ENCODE data around the gene CHST11.
"Not testable (repeated sequence)": the region's sequence is repeated elsewhere in the genome, so short reads cannot be mapped to it uniquely, and the experiment has no call there.

The CHST11 gene

DNA sequence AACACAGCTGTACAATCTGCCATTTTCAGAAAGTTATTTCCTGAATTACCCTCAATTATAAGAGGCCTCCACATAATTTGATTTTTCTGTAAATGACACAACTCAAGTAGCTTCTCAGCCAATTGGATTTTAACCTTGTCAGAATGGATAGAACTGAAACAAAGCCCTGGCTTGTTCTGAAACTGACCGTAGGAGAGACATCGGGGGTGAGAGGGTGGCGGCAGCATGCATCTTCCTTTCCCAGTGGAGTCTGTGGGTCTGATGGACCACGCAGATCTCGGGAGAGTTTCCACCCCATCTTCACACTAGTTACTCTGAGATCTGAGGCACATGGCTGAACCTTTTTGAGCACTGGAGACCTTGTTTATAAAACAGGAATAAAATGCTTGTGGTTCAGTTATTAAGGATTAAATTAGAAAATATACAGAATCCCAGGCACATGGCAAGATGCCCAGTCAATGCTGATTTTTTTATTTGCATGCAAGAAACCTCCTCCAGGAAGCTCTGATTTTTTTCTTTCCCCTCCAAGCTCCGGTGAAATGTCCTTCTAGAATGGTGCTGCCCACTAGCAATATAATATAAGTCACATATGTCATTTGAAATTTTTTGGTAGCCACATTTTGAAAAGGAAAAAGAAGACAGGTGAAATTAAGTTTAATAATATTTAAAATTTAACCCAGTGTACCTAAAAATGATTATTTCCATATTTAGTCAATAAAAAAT, 153.9 kb downstream of the CHST11 start:
- DNase-seq: no peak

DNA sequence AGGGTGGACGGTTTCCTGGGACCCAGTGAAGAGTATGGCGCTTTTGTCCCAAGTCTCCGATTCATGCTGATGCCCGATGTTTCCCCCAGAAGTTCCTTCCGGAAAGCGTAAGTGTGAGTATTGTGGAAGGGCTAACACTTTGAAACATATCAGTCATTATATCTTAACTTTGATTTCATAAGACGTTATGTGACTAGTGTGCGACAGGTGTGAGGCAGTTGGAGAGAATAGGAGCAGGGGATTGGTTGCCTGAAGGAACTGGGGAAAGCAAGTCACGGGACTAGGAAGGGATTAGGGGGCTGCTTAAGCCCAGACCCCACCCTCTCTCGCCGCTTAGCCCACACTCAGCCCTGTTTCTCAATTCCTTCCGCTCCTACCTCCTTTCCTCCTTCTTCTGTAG, 154.9 kb downstream of the CHST11 start:
- DNase-seq: no peak

DNA sequence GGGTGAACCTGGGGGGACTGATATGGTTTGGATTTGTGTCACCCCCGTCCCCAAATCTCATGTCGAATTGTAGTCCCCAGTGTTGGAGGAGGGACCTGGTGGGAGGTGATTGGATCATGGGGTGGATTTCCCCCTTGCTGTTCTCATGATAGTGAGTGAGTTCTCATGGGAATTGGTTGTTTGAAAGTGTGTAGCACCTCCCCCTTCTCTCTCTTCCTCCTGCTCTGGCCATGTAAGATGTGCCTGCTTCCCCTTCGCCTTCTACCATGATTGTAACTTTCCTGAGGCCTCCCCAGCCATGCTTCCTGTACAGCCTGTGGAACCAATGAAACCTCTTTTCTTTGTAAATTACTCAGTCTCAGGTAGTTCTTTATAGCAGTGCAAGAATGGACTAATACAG, 156.6 kb downstream of the CHST11 start:
- not testable (repeated sequence) for DNase-seq

- DNase-seq: no peak
These were observed 158.4 kb downstream of the CHST11 start for GRCh38 chr12:104615048-104615561.

DNA sequence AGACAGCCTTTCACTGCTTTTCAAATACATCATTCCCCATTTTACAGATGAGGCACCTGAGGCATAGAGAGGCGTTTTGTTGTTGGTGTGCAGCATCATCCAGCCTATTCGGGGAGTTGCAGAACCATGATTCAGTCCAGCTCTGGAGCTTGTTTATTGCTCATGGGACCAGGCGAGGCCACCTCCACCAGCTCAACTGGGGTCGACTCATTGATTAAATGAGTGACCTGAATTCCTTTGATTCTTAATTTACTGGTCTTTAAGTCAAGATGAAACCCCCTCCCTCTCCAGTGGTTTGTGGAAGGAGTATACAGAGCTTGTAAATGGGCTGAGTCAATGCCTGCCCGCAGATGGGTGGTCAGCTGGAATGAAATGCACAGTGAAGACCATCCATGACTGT, 161.9 kb downstream of the CHST11 start:
- no peak for DNase-seq

GRCh38 chr12:104619305-104619704, 162.6 kb downstream of the CHST11 start:
- no peak for DNase-seq

GRCh38 chr12:104620837-104621531, 164.2 kb downstream of the CHST11 start:
- DNase-seq: no peak

DNA sequence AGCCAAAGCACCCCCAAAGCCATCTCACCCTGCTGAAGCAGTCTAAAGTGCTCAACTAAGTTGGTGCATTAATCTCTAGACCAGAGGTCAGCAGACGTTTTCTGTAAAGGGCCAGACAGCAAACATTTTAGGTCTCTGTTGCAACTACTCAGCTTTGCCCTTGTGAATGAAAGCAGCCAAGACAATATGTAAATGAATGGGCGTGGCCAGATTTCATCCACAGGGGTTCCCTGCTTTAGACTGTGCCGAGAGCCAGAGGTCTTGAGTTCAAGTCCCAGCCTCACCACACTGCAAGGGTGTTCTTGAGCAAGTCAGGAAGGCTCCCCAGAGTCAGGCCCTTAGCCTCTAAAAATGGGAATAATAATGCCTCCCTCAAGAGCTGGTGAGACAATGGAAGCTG, 166.2 kb downstream of the CHST11 start:
- no peak for DNase-seq

DNA sequence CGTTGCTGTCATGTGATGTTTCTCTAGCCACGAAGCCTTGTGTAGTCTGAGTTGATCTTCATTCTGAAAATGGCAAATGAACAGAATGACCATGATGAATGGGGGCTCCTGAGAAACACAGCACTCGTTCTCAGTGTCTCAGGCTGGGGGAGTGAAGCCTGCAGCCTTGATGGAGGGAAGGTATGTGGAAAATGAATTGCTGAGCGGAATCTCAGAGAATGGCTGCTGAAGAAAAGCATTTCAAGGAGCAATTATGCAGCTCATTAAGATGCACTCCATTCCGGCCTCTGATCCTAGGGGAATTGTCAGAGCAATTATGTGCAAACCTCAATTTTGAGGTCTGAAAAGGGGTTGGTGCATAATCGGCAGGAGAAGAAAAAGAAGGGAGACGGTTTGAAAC, 167.1 kb downstream of the CHST11 start:
- no peak for DNase-seq

- DNase-seq: no peak
These were observed 167.8 kb downstream of the CHST11 start for GRCh38 chr12:104624529-104624928.

GRCh38 chr12:104626069-104626837, 169.5 kb downstream of the CHST11 start:
- peak; percentile 82 for DNase-seq

GRCh38 chr12:104627231-104627989, 170.7 kb downstream of the CHST11 start:
- no peak for DNase-seq

DNA sequence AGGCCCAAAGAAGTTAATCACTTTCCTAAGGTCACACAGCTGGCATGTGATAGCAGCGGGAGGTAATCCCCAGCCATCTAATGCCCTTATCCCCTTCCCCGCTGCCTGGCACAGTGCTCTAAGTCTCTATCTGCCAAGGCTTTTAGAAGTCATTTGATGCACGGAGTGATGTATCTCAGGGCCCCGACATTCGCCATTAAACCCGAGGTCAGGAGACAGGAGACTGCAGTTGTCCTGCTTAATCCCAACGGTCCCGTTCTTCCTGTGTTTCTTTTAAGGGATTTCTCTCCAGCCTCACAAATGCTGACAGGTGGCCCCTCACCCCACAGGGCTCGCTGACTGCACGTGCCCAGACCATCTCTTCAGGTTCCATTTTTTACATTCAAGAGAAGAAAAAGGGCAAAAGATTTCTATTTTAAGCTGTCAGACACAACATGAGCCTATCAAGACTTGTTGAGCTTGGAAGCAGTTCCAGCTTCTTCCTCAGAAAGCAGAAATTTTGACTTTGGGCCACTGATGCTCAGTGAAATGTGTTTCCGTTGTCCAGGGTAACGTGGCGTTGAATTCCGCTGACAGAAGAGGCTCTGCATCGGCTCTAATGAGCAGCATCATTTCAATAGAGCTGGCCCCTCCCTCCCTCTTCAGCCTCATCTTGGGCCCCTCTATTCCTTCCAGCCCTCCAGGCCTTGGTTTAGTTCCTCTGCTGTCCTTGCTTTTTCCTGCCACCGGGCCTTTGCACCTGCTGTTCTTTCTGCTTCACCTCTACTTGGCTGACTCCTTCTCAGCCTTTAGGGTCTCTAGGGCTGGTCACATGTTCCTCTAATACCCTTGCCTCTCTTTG, 171.5 kb downstream of the CHST11 start:
- no peak for DNase-seq

- no peak for DNase-seq
These were observed 172.0 kb downstream of the CHST11 start for GRCh38 chr12:104628831-104629135.

GRCh38 chr12:104630230-104630670, 173.5 kb downstream of the CHST11 start:
- DNase-seq: peak; percentile 97

GRCh38 chr12:104631867-104632266, 175.1 kb downstream of the CHST11 start:
- peak; percentile 18 for DNase-seq

DNA sequence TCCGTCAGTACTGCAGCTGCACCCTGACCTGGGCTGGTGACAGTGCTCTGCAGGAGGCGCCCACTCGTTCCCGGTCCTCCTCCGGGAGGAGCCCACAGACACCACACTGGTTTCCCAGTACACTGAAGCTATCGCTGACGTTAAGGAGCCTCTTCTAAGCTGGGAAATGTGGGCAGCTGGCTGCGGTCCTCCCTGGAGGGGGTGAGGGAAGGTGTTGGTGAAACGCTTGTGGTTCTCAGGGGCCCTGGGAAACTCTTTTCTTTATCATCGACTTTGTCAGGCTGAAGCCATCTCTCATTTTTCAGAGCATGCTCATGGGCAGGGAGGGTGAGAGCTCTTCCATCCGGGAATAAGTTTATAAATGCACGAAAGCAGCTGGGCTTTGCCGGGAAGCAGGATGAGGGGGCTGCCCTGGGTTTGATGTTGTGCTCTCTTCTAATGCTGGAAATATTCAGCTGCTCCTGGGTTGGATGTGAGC, 176.0 kb downstream of the CHST11 start:
- no peak for DNase-seq

GRCh38 chr12:104634044-104634443, 177.3 kb downstream of the CHST11 start:
- no peak for DNase-seq

DNA sequence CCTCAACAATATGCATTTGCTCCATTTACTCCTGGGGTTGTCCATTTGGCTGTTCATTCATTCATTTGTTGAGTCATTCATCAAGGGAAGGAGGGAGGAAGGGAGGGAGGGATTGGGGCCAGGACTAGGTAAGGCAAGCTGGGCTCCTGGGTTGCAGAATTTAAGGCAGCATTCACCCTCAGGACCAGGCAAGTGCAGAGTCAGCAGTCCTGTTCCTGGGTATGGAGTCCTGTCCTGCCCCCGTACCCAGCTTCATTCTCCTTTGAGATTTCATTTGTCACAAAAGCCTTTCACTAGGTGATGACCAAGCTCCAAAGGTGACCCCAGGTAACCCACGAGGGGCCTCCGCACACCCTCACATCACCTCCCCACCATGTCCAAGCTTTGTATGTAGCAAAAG, 178.1 kb downstream of the CHST11 start:
- no peak for DNase-seq

DNA sequence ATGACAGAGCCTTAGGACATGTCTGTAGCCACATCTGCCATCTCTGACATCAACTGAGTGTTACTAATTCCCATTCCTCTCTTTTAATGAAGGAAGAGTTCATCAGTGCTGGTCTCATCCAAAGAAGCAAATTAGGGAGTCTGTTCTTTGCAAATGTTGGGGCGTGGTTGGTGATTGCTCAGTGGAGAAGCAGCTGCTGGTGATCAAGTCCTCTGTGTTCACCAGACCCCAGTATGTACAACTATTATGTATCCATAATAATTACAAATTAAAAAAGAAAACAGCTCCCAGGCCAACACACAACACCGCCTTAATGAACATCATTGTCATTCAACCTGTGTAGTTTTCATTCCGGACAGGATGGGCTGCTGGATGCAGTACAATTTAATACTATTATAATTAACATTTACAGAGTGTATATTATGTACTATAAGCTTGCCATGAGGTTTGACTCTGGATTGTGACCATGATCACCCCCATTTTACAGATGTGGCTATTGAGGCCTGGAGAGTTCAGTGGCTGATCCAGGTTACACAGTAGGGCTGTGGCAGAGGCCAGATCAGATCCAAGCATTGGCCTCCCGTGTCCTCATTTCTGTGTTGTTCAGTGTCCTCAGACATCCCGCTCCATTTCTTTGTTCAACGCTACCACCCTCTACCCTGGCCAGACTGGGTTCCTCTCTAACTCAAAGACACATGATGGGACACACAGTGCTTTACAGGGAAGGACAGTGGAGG, 179.0 kb downstream of the CHST11 start:
- no peak for DNase-seq

DNA sequence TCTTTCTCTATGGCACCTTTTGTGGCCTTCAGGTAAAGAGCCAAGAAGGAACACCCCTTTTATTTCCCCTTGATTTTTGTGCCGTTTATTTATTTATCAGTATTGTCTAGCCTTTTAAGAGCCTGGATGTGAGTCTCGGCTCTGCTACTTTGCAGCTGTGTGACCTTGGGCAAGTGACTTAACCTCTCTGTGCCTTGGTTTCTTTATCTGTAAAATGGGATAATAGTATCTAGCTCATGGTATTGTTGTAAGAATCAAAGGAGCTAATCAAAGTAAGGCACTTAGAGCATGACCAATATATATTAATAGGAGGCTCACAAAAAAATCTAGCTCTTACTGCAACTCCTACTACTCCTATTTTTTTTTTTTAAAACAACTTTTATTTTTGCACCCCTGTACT, 179.7 kb downstream of the CHST11 start:
- no peak for DNase-seq
